ENCODE measurements around the gene TCF19.
"Not testable (repeated sequence)": the region's sequence is repeated elsewhere in the genome, so short reads cannot be mapped to it uniquely, and the experiment has no call there.

The TCF19 gene

GRCh38 chr6:31183859-31184258, 25.5 kb downstream of the TCF19 start:
- DNase-seq, result not testable (repeated sequence)

GRCh38 chr6:31185695-31186051, 27.3 kb downstream of the TCF19 start:
- DNase-seq, result not testable (repeated sequence)

GRCh38 chr6:31186052-31186734, 27.8 kb downstream of the TCF19 start:
- DNase-seq, result no peak

- no peak for DNase-seq
Measured at GRCh38 chr6:31187780-31188194, 29.4 kb downstream of the TCF19 start.

- not testable (repeated sequence) for DNase-seq
Measured at GRCh38 chr6:31189223-31189622, 30.8 kb downstream of the TCF19 start.

- no peak for DNase-seq
Measured at GRCh38 chr6:31190488-31190887, 32.1 kb downstream of the TCF19 start.

- DNase-seq, result peak; percentile 70
Measured at GRCh38 chr6:31192431-31193105, 34.2 kb downstream of the TCF19 start.

- no peak for DNase-seq
Measured at GRCh38 chr6:31193206-31193605, 34.8 kb downstream of the TCF19 start.

- no peak for DNase-seq
Measured at GRCh38 chr6:31194061-31194834, 35.9 kb downstream of the TCF19 start.

GRCh38 chr6:31195308-31195979, 37.1 kb downstream of the TCF19 start:
- not testable (repeated sequence) for DNase-seq

- not testable (repeated sequence) for DNase-seq
Measured at GRCh38 chr6:31196251-31197022, 38.0 kb downstream of the TCF19 start.

GRCh38 chr6:31197559-31198305, 39.3 kb downstream of the TCF19 start:
- DNase-seq, result peak; percentile 92

- not testable (repeated sequence) for DNase-seq
Measured at GRCh38 chr6:31199105-31199452, 40.7 kb downstream of the TCF19 start.

- DNase-seq, result no peak
Measured at GRCh38 chr6:31202259-31203166, 44.1 kb downstream of the TCF19 start.

- DNase-seq, result no peak
Measured at GRCh38 chr6:31203345-31203979, 45.1 kb downstream of the TCF19 start.

GRCh38 chr6:31204751-31205145, 46.4 kb downstream of the TCF19 start:
- no peak for DNase-seq

- DNase-seq, result no peak
Measured at GRCh38 chr6:31205638-31206037, 47.2 kb downstream of the TCF19 start.

GRCh38 chr6:31208506-31208905, 50.1 kb downstream of the TCF19 start:
- DNase-seq, result no peak

- no peak for DNase-seq
Measured at GRCh38 chr6:31209137-31209536, 50.7 kb downstream of the TCF19 start.

- DNase-seq, result no peak
Measured at GRCh38 chr6:31210123-31210522, 51.7 kb downstream of the TCF19 start.

Data from femur (tissue), 1 donor.